Head of caudate nucleus (tissue), 42 donors: ENCODE measurements around the gene RXYLT1.

Source experiments
- DNase-seq, 42 donors: peaks; one replicate each; pipeline versions ENCODE4 v3.0.0 to v3.0.0-alpha.2; 2020 to 2021; ENCODE audit warnings: mixed read lengths in 7 of 42
- intact Hi-C: fragments of 100-400 bp; cut with DNase I; formaldehyde crosslinking; loops from one replicate; pipeline ENCODE4 v1.15.0; 2022

Gene RXYLT1

GRCh38 chr12:63795032-63795687 is 15.5 kb downstream of the RXYLT1 start:
- intact Hi-C loops, result no loop called here
- no peak for DNase-seq

- no peak for DNase-seq
- intact Hi-C loops, result no loop called here
Measured at GRCh38 chr12:63795944-63796343, 16.2 kb downstream of the RXYLT1 start.

- peak in 1 of 42 donors; percentile 37 for DNase-seq
- intact Hi-C loops, result loop anchor here (10.0 kb wide), 1 partner anchor 697 kb away; no protein-coding TSS in a partner anchor
Measured at GRCh38 chr12:63802012-63802608, 22.4 kb downstream of the RXYLT1 start.

- DNase-seq, result no peak
- intact Hi-C loops, result loop anchor here (10.0 kb wide), 1 partner anchor 700 kb away; no protein-coding TSS in a partner anchor
Measured at GRCh38 chr12:63804746-63805145, 25.0 kb downstream of the RXYLT1 start.

GRCh38 chr12:63805704-63806672 is 26.3 kb downstream of the RXYLT1 start:
- intact Hi-C loops, result loop anchor here (10.0 kb wide), 1 partner anchor 701 kb away; no protein-coding TSS in a partner anchor
- DNase-seq, result no peak

GRCh38 chr12:63808631-63809030 is 28.9 kb downstream of the RXYLT1 start:
- DNase-seq, result no peak
- intact Hi-C loops, result loop anchor here (10.0 kb wide), 1 partner anchor 704 kb away; no protein-coding TSS in a partner anchor

GRCh38 chr12:63809566-63809965 is 29.9 kb downstream of the RXYLT1 start:
- intact Hi-C loops, result loop anchor here (10.0 kb wide), 1 partner anchor 705 kb away; no protein-coding TSS in a partner anchor
- DNase-seq, result no peak

- no peak for DNase-seq
- intact Hi-C loops, result no loop called here
Measured at GRCh38 chr12:63811334-63811733, 31.6 kb downstream of the RXYLT1 start.

GRCh38 chr12:63811755-63812154 is 32.0 kb downstream of the RXYLT1 start:
- intact Hi-C loops, result no loop called here
- DNase-seq, result no peak

- DNase-seq, result no peak
- intact Hi-C loops, result no loop called here
Measured at GRCh38 chr12:63814146-63814772, 34.5 kb downstream of the RXYLT1 start.

GRCh38 chr12:63815482-63815852 is 35.8 kb downstream of the RXYLT1 start:
- DNase-seq, result no peak
- intact Hi-C loops, result no loop called here

GRCh38 chr12:63816031-63816430 is 36.3 kb downstream of the RXYLT1 start:
- no peak for DNase-seq
- intact Hi-C loops, result no loop called here

- intact Hi-C loops, result no loop called here
- no peak for DNase-seq
Measured at GRCh38 chr12:63820427-63820826, 40.7 kb downstream of the RXYLT1 start.

- intact Hi-C loops, result no loop called here
- DNase-seq, result peak in 36 of 42 donors; percentile 16 to 64 (median 39)
Measured at GRCh38 chr12:63821781-63822251, 42.1 kb downstream of the RXYLT1 start.

GRCh38 chr12:63822352-63822751 is 42.6 kb downstream of the RXYLT1 start:
- intact Hi-C loops, result no loop called here

GRCh38 chr12:63823040-63823439 is 43.3 kb downstream of the RXYLT1 start:
- no peak for DNase-seq
- intact Hi-C loops, result no loop called here

More at GRCh38 chr12:63822352-63822751, 42.6 kb downstream of the RXYLT1 start:
- no peak for DNase-seq

GRCh38 chr12:63826006-63826585 is 46.4 kb downstream of the RXYLT1 start:
- DNase-seq, result peak in 5 of 42 donors; percentile 23 to 66 (median 53)
- intact Hi-C loops, result no loop called here

GRCh38 chr12:63828867-63829266 is 49.2 kb downstream of the RXYLT1 start:
- no peak for DNase-seq
- intact Hi-C loops, result no loop called here

- intact Hi-C loops, result no loop called here
Measured at GRCh38 chr12:63836046-63836445, 56.3 kb downstream of the RXYLT1 start.

More at GRCh38 chr12:63836046-63836445, 56.3 kb downstream of the RXYLT1 start:
- DNase-seq, result peak in 1 of 42 donors; percentile 13
